ENCODE results near the gene AHDC1. TPM values are rescaled to one million over a fixed set of nuclear protein-coding genes. Genes with fewer than 3 reads are reported as not detected.

AHDC1 gene
- total and polyA plus RNA-seq, 9 of the 15 experiments (the other 6 are each of a cell fraction or from before 2014, with no cell fraction given) = 0.21 to 36.4 (median 4.7) TPM

DNA sequence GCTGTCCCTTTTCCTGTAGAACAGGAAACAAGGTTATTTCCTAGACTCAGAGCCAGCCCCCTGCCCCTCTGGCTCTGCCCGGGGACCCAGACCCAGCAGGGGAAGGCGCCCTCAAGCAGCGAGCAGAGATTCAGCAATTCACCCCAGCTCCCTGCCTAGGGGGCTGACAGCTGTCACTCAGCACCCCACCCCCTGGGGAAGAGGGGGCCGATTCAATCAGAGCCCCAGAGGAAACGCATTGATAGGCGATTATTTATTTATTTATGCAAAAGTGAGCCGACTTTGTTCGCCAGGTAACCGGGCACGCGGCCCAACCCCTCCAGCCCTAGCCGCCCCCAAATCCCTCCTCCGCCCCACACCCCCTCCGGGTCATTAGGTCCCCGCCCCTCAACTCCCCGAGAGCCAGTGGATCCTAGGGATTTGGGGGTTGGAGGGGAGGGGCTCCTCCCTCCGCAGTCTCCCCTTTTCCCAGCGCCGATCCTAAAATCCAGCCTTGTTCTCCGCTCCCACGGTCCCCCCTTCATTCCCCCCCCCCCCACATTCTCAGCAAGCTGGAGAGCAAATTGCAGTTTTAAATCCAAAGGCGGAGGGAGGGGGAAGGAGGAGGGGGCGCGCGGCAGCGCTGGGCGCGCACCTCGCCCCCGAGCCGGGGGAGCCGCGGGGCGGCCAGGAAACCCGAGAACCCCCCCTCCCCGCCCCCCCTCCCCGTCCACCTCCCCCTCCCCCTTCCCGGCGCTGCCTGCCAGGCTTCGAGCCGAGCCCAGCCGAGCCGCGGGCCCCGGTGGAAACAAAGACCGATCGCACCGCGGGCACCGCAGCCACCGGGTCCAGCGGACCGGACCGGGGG lies 1.3 kb downstream of the AHDC1 start (continued):
- TF ChIP-seq, protein P1, sequence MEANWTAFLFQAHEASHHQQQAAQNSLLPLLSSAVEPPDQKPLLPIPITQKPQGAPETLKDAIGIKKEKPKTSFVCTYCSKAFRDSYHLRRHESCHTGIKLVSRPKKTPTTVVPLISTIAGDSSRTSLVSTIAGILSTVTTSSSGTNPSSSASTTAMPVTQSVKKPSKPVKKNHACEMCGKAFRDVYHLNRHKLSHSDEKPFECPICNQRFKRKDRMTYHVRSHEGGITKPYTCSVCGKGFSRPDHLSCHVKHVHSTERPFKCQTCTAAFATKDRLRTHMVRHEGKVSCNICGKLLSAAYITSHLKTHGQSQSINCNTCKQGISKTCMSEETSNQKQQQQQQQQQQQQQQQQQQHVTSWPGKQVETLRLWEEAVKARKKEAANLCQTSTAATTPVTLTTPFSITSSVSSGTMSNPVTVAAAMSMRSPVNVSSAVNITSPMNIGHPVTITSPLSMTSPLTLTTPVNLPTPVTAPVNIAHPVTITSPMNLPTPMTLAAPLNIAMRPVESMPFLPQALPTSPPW (CRISPR knock-in tag; IDR thresholded peaks at IDR 0.05) = peak; percentile 97
- TF ChIP-seq MCM3 (IDR thresholded peaks at IDR 0.05) (no peak), E2F3 (CRISPR knock-in tag; IDR thresholded peaks at IDR 0.05) (0 out of 2 replicates have a peak, but pooled peaks have one; percentile 40), BRF1 (IDR thresholded peaks at IDR 0.05; ENCODE audit: borderline replicate concordance, extremely low read depth, insufficient read length) (no peak), PHF20 (IDR thresholded peaks at IDR 0.05; ENCODE audit: partially characterized antibody) (no peak), SMARCE1 (IDR thresholded peaks at IDR 0.05) (no peak), KAT8 (IDR thresholded peaks at IDR 0.05; ENCODE audit: low read depth) (no peak), GTF2F1 (IDR thresholded peaks at IDR 0.05; ENCODE audit: low read depth, low read length) (no peak), FOXK2 (conservative IDR thresholded peaks at IDR 0.05 in 1 of 2, IDR thresholded peaks at IDR 0.05 in 1 of 2; ENCODE audit: low read depth in 2 of 2) (no peak), JUNB (CRISPR knock-in tag; conservative IDR thresholded peaks at IDR 0.05) (no peak), ZC3H11A (IDR thresholded peaks at IDR 0.05; ENCODE audit: low read depth, low read length) (no peak), CHD4 (IDR thresholded peaks at IDR 0.05; ENCODE audit: insufficient read depth, insufficient replicate concordance, low read depth, low read length, poor library complexity, severe bottlenecking) (no peak)
- TF ChIP-seq, protein P2, sequence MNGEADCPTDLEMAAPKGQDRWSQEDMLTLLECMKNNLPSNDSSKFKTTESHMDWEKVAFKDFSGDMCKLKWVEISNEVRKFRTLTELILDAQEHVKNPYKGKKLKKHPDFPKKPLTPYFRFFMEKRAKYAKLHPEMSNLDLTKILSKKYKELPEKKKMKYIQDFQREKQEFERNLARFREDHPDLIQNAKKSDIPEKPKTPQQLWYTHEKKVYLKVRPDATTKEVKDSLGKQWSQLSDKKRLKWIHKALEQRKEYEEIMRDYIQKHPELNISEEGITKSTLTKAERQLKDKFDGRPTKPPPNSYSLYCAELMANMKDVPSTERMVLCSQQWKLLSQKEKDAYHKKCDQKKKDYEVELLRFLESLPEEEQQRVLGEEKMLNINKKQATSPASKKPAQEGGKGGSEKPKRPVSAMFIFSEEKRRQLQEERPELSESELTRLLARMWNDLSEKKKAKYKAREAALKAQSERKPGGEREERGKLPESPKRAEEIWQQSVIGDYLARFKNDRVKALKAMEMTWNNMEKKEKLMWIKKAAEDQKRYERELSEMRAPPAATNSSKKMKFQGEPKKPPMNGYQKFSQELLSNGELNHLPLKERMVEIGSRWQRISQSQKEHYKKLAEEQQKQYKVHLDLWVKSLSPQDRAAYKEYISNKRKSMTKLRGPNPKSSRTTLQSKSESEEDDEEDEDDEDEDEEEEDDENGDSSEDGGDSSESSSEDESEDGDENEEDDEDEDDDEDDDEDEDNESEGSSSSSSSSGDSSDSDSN (IDR thresholded peaks at IDR 0.05; ENCODE audit: borderline replicate concordance in 1 of 2, low read depth in 2 of 2, low read length in 2 of 2) = peak in 1 of 2 experiments; percentile 34; a peak in 1 of 4 replicates
- TF ChIP-seq, protein P3, sequence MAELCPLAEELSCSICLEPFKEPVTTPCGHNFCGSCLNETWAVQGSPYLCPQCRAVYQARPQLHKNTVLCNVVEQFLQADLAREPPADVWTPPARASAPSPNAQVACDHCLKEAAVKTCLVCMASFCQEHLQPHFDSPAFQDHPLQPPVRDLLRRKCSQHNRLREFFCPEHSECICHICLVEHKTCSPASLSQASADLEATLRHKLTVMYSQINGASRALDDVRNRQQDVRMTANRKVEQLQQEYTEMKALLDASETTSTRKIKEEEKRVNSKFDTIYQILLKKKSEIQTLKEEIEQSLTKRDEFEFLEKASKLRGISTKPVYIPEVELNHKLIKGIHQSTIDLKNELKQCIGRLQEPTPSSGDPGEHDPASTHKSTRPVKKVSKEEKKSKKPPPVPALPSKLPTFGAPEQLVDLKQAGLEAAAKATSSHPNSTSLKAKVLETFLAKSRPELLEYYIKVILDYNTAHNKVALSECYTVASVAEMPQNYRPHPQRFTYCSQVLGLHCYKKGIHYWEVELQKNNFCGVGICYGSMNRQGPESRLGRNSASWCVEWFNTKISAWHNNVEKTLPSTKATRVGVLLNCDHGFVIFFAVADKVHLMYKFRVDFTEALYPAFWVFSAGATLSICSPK (IDR thresholded peaks at IDR 0.05; ENCODE audit: borderline replicate concordance) = no peak
- TF ChIP-seq, protein P4, sequence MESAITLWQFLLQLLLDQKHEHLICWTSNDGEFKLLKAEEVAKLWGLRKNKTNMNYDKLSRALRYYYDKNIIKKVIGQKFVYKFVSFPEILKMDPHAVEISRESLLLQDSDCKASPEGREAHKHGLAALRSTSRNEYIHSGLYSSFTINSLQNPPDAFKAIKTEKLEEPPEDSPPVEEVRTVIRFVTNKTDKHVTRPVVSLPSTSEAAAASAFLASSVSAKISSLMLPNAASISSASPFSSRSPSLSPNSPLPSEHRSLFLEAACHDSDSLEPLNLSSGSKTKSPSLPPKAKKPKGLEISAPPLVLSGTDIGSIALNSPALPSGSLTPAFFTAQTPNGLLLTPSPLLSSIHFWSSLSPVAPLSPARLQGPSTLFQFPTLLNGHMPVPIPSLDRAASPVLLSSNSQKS (CRISPR knock-in tag; IDR thresholded peaks at IDR 0.05) = no peak

Measured in K562 (cell line).